ENCODE results near the gene TESK2.

Gene TESK2

DNA sequence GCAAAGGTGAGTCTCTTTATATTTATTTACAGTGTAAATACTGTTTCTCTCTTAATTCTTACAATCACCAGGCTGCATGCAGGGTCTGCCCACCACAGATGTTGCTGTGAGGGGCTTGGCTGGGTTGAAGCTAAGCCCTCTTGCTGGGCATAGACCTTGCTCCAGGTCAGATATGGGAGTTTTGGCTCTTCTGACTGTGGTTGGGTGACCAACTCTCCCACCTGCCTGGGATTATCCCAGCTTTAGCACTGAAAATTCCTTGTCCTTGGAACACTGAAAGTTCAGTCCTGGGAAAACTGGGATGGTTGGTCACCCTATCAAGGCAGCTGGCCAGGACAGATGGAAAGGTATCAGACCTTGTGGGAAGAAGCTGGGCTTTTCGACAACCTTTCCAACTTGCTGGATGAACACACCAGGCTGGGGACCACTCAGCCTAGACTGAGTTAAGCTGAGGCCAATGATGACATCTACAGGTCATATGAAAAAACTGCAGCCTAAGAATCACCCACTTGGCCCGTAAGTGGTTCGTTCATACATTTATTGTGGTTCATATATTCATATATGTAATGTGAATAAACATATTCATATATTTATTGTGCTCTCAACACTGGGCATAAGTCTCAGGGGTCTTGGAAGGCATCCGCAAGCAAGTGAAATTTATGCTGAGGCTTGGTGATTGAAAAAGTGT is 190.8 kb downstream of the TESK2 start:
- DNase-seq = peak; percentile 21 to 38

DNA sequence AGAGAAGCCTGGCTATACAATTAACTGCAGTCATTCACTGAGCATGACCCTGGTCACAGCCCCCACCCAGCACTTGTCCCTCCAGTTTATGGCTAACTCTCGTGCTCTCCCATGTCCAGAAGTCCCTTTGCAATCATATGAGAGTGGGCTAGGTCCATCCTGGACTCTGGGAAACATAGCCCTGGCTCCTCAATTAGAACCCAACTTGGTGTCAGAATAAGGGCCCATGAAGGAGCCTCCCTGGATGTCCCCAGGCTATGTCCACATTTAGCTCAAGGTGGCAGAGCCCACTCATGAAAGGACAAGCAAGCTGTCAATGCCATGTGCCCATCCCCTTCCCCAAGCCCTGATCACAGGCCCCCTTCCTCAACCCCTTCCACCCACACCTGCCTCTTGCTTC is 191.7 kb downstream of the TESK2 start:
- no peak for DNase-seq

- DNase-seq = no peak
Measured at GRCh38 chr1:45297666-45298356, 193.2 kb downstream of the TESK2 start.
